Endodermal cell (in vitro differentiated cells): ENCODE data around the gene LEFTY1. TPM values are rescaled to one million over a fixed set of nuclear protein-coding genes. Genes with fewer than 3 reads are reported as not detected.

Source experiments
- DNase-seq: peaks from one replicate; pipeline ENCODE4 v3.0.0-alpha.2; 2017
- H3K27ac ChIP-seq: 2 replicates; pipeline ENCODE4 v1.5.1; 2013; ENCODE audit warnings: mild to moderate bottlenecking, low read depth, low read length, moderate library complexity
- H3K27me3 ChIP-seq: 2 replicates; pipeline ENCODE4 v1.6.1; 2013; ENCODE audit warnings: mild to moderate bottlenecking, low read length, moderate library complexity; ENCODE audit not compliant: insufficient read depth, control insufficient read depth, poor library complexity, severe bottlenecking
- H3K36me3 ChIP-seq: 2 replicates; pipeline ENCODE4 v1.7.0; 2013; ENCODE audit warnings: mild to moderate bottlenecking, low read length, moderate library complexity; ENCODE audit not compliant: control insufficient read depth, insufficient read depth
- H3K4me1 ChIP-seq: one replicate; pipeline ENCODE4 v1.7.0; 2013; ENCODE audit warnings: low read length; ENCODE audit not compliant: control insufficient read depth, insufficient read depth
- H3K4me3 ChIP-seq: 2 replicates; pipeline ENCODE4 v1.5.1; 2013; ENCODE audit warnings: mild to moderate bottlenecking, low read length, moderate library complexity
- H3K9ac ChIP-seq: 2 replicates; pipeline ENCODE4 v1.6.1; 2013; ENCODE audit warnings: mild to moderate bottlenecking, low read length, moderate library complexity; ENCODE audit not compliant: poor library complexity, severe bottlenecking; ENCODE audit errors: extremely low read depth
- H3K9me3 ChIP-seq: 2 replicates; pipeline ENCODE4 v1.6.1; 2013; ENCODE audit warnings: mild to moderate bottlenecking, low read length, moderate library complexity; ENCODE audit not compliant: control insufficient read depth
- H3K27ac Mint-ChIP-seq: 2 replicates; pipeline ENCODE4 v1.8.0; 2020; ENCODE audit warnings: mixed read lengths
- H3K27me3 Mint-ChIP-seq: 2 replicates; pipeline ENCODE4 v1.8.0; 2021; ENCODE audit warnings: mild to moderate bottlenecking, mixed read lengths; ENCODE audit not compliant: insufficient read depth
- H3K36me3 Mint-ChIP-seq: 2 replicates; pipeline ENCODE4 v1.8.0; 2020; ENCODE audit warnings: low read depth, mixed read lengths
- H3K4me1 Mint-ChIP-seq: 2 replicates; pipeline ENCODE4 v1.8.0; 2020; ENCODE audit warnings: mixed read lengths
- H3K4me3 Mint-ChIP-seq: 2 replicates; pipeline ENCODE4 v1.8.0; 2020; ENCODE audit warnings: mild to moderate bottlenecking, moderate library complexity, mixed read lengths
- H3K9me3 Mint-ChIP-seq: 2 replicates; pipeline ENCODE4 v1.8.0; 2020; ENCODE audit warnings: mild to moderate bottlenecking, mixed read lengths
- CTCF ChIP-seq: fragments of 200-600 bp; sonication (generic); conservative IDR thresholded peaks from 2 replicates; pipeline ENCODE4 v1.5.0; 2021; ENCODE audit warnings: antibody characterized with exemption, mild to moderate bottlenecking
- WGBS, 2 experiments: methylation state at CpG; one replicate each; pipeline versions ENCODE4 v1.1.5 to v1.1.7; 2013; ENCODE audit warnings: missing lambda C conversion rate in 2 of 2, mixed read lengths in 1 of 2; ENCODE audit not compliant: insufficient coverage in 1 of 2, insufficient read length in 1 of 2; 5-methylcytosine and 5-hydroxymethylcytosine counted together
- total RNA-seq, 2 donors: library from RNA; stranded (reverse); fragmentation: NEBNext Ultra II Directional in 1 of 2; extraction: Animal tissue kit (Norgen Biotek cat#: 25700) in 1 of 2; gene quantifications; 2 replicates in 1 of 2; 3 replicates in 1 of 2; pipeline ENCODE4 v1.2.1, GENCODE V29; 2021

Gene LEFTY1
- total RNA-seq, 2 donors from 2014 or later, result 76.0 to 660 TPM

GRCh38 chr1:225918280-225918679, 29.3 kb upstream of the LEFTY1 start:
- no peak for DNase-seq
- no peak overlapping the region for H3K4me3 ChIP-seq
- Mint-ChIP-seq H3K4me3 (no peak overlapping the region), H3K4me1 (peaks cover 20% of the 10 kb centered on the region), H3K9me3 (no peaks in the 10 kb centered on the region), H3K36me3 (peaks cover 50% of the 10 kb centered on the region), H3K27me3 (no peaks in the 10 kb centered on the region), H3K27ac (no peak overlapping the region)
- H3K36me3 ChIP-seq, result peaks cover 49% of the 10 kb centered on the region
- WGBS, 2 experiments, result 90 to 96% methylated on average over 3 to 4 of the region's 4 CpGs
- no peak overlapping the region for H3K27ac ChIP-seq
- no peaks in the 10 kb centered on the region for H3K27me3 ChIP-seq
- H3K4me1 ChIP-seq, result peaks cover 17% of the 10 kb centered on the region
- H3K9me3 ChIP-seq, result no peaks in the 10 kb centered on the region
- TF ChIP-seq CTCF, result no peak
- no peak overlapping the region for H3K9ac ChIP-seq

- no peak for DNase-seq
- no peak overlapping the region for H3K27ac Mint-ChIP-seq
- Histone ChIP-seq H3K27me3 (no peaks in the 10 kb centered on the region), H3K4me3 (no peak overlapping the region), H3K9ac (no peak overlapping the region), H3K9me3 (no peaks in the 10 kb centered on the region), H3K36me3 (peaks cover 43% of the 10 kb centered on the region), H3K4me1 (peaks cover 17% of the 10 kb centered on the region), H3K27ac (no peak overlapping the region)
- no peaks in the 10 kb centered on the region for H3K9me3 Mint-ChIP-seq
- 92 to 97% methylated on average over 4 to 5 of the region's 5 CpGs for WGBS, 2 experiments
- no peak overlapping the region for H3K4me3 Mint-ChIP-seq
- H3K27me3 Mint-ChIP-seq, result no peaks in the 10 kb centered on the region
- peaks cover 18% of the 10 kb centered on the region for H3K4me1 Mint-ChIP-seq
- TF ChIP-seq CTCF, result no peak
- H3K36me3 Mint-ChIP-seq, result peaks cover 47% of the 10 kb centered on the region
These were observed 28.6 kb upstream of the LEFTY1 start for GRCh38 chr1:225917536-225917935.

- Histone ChIP-seq H3K9ac (no peak overlapping the region), H3K4me1 (peaks cover 14% of the 10 kb centered on the region), H3K4me3 (no peak overlapping the region), H3K36me3 (peaks cover 38% of the 10 kb centered on the region), H3K9me3 (no peaks in the 10 kb centered on the region), H3K27ac (no peak overlapping the region), H3K27me3 (no peaks in the 10 kb centered on the region)
- peaks cover 19% of the 10 kb centered on the region for H3K4me1 Mint-ChIP-seq
- no peak overlapping the region for H3K27ac Mint-ChIP-seq
- no peaks in the 10 kb centered on the region for H3K9me3 Mint-ChIP-seq
- H3K4me3 Mint-ChIP-seq, result no peak overlapping the region
- peaks cover 44% of the 10 kb centered on the region for H3K36me3 Mint-ChIP-seq
- H3K27me3 Mint-ChIP-seq, result no peaks in the 10 kb centered on the region
- no peak for DNase-seq
- TF ChIP-seq CTCF, result no peak
- WGBS, 2 experiments, result 98 to 100% methylated on average over 2 to 3 of the region's 3 CpGs
These were observed 28.2 kb upstream of the LEFTY1 start for GRCh38 chr1:225917101-225917500.
